Mesothelial cell of epicardium (in vitro differentiated cells): ENCODE measurements around the gene BCL2L12. TPM values are rescaled to one million over a fixed set of nuclear protein-coding genes. Genes with fewer than 3 reads are reported as not detected.
A peak's percentile ranks its signal among the peaks of the same experiment; 100 is the strongest.
"Not testable (repeated sequence)": the region's sequence is repeated elsewhere in the genome, so short reads cannot be mapped to it uniquely, and the experiment has no call there.

Experiments
- DNase-seq, 2 experiments: peaks; one replicate each; pipeline ENCODE4 v3.0.0; 2021; ENCODE audit warnings: low spot score in 2 of 2; ENCODE audit not compliant: unreplicated experiment in 2 of 2
- H3K27ac Mint-ChIP-seq: 2 replicates; pipeline ENCODE4 v1.8.0; 2021; ENCODE audit warnings: mixed read lengths
- H3K27me3 Mint-ChIP-seq: 2 replicates; pipeline ENCODE4 v1.8.0; 2021; ENCODE audit warnings: low read depth, mixed read lengths
- H3K36me3 Mint-ChIP-seq: 2 replicates; pipeline ENCODE4 v1.8.0; 2021; ENCODE audit warnings: mixed read lengths
- H3K4me1 Mint-ChIP-seq: 2 replicates; pipeline ENCODE4 v1.8.0; 2021; ENCODE audit warnings: mixed read lengths
- H3K4me3 Mint-ChIP-seq: 2 replicates; pipeline ENCODE4 v1.8.0; 2021; ENCODE audit warnings: mild to moderate bottlenecking, moderate library complexity, mixed read lengths
- H3K9me3 Mint-ChIP-seq: 2 replicates; pipeline ENCODE4 v1.8.0; 2021; ENCODE audit warnings: mixed read lengths
- microRNA-seq: library from miRNA; unstranded; fragments of <30 nt; microRNA quantifications from one replicate; pipeline ENCODE4 v1.2.0, GENCODE V29; 2021; ENCODE audit warnings: inconsistent platforms, mixed read lengths
- total RNA-seq: library from RNA; stranded (reverse); gene quantifications from 3 replicates; pipeline ENCODE4 v1.2.1, GENCODE V29; 2021
- TF ChIP-seq, protein P1 (sequence below): fragments of 200-600 bp; sonication (generic); IDR thresholded peaks from one replicate; pipeline ENCODE4 v1.5.0; 2021; ENCODE audit warnings: antibody characterized with exemption; ENCODE audit not compliant: unreplicated experiment

BCL2L12 gene
- total RNA-seq, 1 donor from 2014 or later: 44.7 TPM

DNA sequence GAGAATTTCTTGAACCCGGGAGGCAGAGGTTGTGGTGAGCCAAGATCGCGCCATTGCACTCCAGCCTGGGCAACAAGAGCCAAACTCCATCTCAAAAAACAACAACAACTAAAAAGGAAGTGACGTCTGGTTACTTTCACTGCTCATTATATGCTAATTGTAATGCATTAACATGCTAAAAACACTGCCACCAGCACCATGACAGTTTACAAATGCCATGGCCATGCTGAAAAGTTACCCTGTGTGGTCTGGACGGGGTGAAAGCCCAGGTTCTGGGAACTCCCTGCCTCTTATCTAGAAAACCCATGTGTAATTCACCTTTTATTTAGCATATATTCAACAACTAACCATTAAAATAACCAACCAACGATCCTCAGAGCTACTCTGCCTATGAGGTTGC is 53.3 kb downstream of the BCL2L12 start:
- TF ChIP-seq, protein P1, sequence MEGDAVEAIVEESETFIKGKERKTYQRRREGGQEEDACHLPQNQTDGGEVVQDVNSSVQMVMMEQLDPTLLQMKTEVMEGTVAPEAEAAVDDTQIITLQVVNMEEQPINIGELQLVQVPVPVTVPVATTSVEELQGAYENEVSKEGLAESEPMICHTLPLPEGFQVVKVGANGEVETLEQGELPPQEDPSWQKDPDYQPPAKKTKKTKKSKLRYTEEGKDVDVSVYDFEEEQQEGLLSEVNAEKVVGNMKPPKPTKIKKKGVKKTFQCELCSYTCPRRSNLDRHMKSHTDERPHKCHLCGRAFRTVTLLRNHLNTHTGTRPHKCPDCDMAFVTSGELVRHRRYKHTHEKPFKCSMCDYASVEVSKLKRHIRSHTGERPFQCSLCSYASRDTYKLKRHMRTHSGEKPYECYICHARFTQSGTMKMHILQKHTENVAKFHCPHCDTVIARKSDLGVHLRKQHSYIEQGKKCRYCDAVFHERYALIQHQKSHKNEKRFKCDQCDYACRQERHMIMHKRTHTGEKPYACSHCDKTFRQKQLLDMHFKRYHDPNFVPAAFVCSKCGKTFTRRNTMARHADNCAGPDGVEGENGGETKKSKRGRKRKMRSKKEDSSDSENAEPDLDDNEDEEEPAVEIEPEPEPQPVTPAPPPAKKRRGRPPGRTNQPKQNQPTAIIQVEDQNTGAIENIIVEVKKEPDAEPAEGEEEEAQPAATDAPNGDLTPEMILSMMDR: no peak
- no peak for DNase-seq
- H3K4me1 Mint-ChIP-seq: peaks cover 15% of the 10 kb centered on the region
- H3K27ac Mint-ChIP-seq: peak overlapping the region; percentile 53
- H3K4me3 Mint-ChIP-seq: no peak overlapping the region
- H3K36me3 Mint-ChIP-seq: peaks cover 2% of the 10 kb centered on the region
- H3K27me3 Mint-ChIP-seq: no peaks in the 10 kb centered on the region
- peaks cover 3% of the 10 kb centered on the region for H3K9me3 Mint-ChIP-seq

GRCh38 chr19:49719420-49719819 is 53.7 kb downstream of the BCL2L12 start:
- H3K4me3 Mint-ChIP-seq, DNase-seq, H3K36me3 Mint-ChIP-seq, H3K27me3 Mint-ChIP-seq, H3K9me3 Mint-ChIP-seq: not testable (repeated sequence)
- H3K4me1 Mint-ChIP-seq: peaks cover 15% of the 10 kb centered on the region
- peak overlapping the region; percentile 12 for H3K27ac Mint-ChIP-seq

Small RNA genes lying within 50 kb of the gene (microRNA-seq; reads per million reads assigned to microRNA genes)
- gene MIR5088: 2.3 reads per million

Other genes with a start within 250 kb of the BCL2L12 start
- gene PTH2, start 242.5 kb upstream of the BCL2L12 start, total RNA-seq: not detected in 3 replicates
- not detected in 3 replicates for gene GFY, start 240.5 kb upstream of the BCL2L12 start, total RNA-seq
- 0.34 to 0.45 TPM (median 0.35 TPM) in 3 replicates for gene SLC17A7, start 224.4 kb upstream of the BCL2L12 start, total RNA-seq
- gene PIH1D1, start 214.1 kb upstream of the BCL2L12 start, total RNA-seq: 83.6 to 84.6 TPM (median 83.7 TPM) in 3 replicates
- 21.4 to 25.6 TPM (median 24.4 TPM) in 3 replicates for gene ALDH16A1, start 212.7 kb upstream of the BCL2L12 start, total RNA-seq
- 1.8 to 2.4 TPM (median 2.0 TPM) in 3 replicates for gene FLT3LG, start 191.7 kb upstream of the BCL2L12 start, total RNA-seq
- gene RPL13A, start 178.3 kb upstream of the BCL2L12 start, total RNA-seq: 2,869 to 2,959 TPM (median 2,954 TPM) in 3 replicates
- 2,052 to 2,151 TPM (median 2,132 TPM) in 3 replicates for gene RPS11, start 169.5 kb upstream of the BCL2L12 start, total RNA-seq
- 121 to 132 TPM (median 127 TPM) in 3 replicates for gene FCGRT, start 153.3 kb upstream of the BCL2L12 start, total RNA-seq
- gene RCN3, start 137.9 kb upstream of the BCL2L12 start, total RNA-seq: 30.3 to 35.1 TPM (median 31.1 TPM) in 3 replicates
- gene NOSIP, start 85.4 kb upstream of the BCL2L12 start, total RNA-seq: 53.3 to 60.7 TPM (median 60.1 TPM) in 3 replicates
- 0.87 to 1.4 TPM (median 1.1 TPM) in 3 replicates for gene PRRG2, start 84.6 kb upstream of the BCL2L12 start, total RNA-seq
- 53.3 to 58.5 TPM (median 54.2 TPM) in 3 replicates for gene PRR12, start 74.8 kb upstream of the BCL2L12 start, total RNA-seq
- gene RRAS, start 25.8 kb upstream of the BCL2L12 start, total RNA-seq: 26.0 to 28.6 TPM (median 26.9 TPM) in 3 replicates
- gene SCAF1, start 23.7 kb upstream of the BCL2L12 start, total RNA-seq: 87.3 to 89.9 TPM (median 88.9 TPM) in 3 replicates
- 89.4 to 101 TPM (median 95.0 TPM) in 3 replicates for gene IRF3, start 76 bp upstream of the BCL2L12 start, total RNA-seq
- gene PRMT1, start 11.3 kb downstream of the BCL2L12 start, total RNA-seq: 273 to 283 TPM (median 280 TPM) in 3 replicates
- 10.4 to 10.5 TPM (median 10.4 TPM) in 3 replicates for gene ADM5, start 23.7 kb downstream of the BCL2L12 start, total RNA-seq
- 60.3 to 62.5 TPM (median 60.9 TPM) in 3 replicates for gene CPT1C, start 25.2 kb downstream of the BCL2L12 start, total RNA-seq
- gene TSKS, start 97.4 kb downstream of the BCL2L12 start, total RNA-seq: not detected in 3 replicates
- gene AP2A1, start 101.1 kb downstream of the BCL2L12 start, total RNA-seq: 84.6 to 89.6 TPM (median 85.2 TPM) in 3 replicates
- gene FUZ, start 147.4 kb downstream of the BCL2L12 start, total RNA-seq: 23.1 to 25.8 TPM (median 23.2 TPM) in 3 replicates
- gene MED25, start 152.4 kb downstream of the BCL2L12 start, total RNA-seq: 103 to 107 TPM (median 105 TPM) in 3 replicates
- gene PTOV1, start 185.2 kb downstream of the BCL2L12 start, total RNA-seq: 415 to 431 TPM (median 422 TPM) in 3 replicates
- gene PNKP, start 201.6 kb downstream of the BCL2L12 start, total RNA-seq: 96.6 to 103 TPM (median 97.8 TPM) in 3 replicates
- gene AKT1S1, start 211.4 kb downstream of the BCL2L12 start, total RNA-seq: 41.8 to 45.3 TPM (median 42.5 TPM) in 3 replicates
- gene TBC1D17, start 211.8 kb downstream of the BCL2L12 start, total RNA-seq: 46.8 to 53.7 TPM (median 49.7 TPM) in 3 replicates
- 1.3 to 1.7 TPM (median 1.6 TPM) in 3 replicates for gene IL4I1, start 231.0 kb downstream of the BCL2L12 start, total RNA-seq